ENCODE results near the gene ADSS2.

The ADSS2 gene

GRCh38 chr1:244414543-244414942 is 37.2 kb downstream of the ADSS2 start:
- Histone ChIP-seq H3K27ac (ENCODE audit: low read depth, low read length) (no peak overlapping the region), H3K4me1 (ENCODE audit: insufficient read depth, low read length) (no peaks in the 10 kb centered on the region), H3K9ac (ENCODE audit: low read length) (no peak overlapping the region), H3K36me3 (ENCODE audit: insufficient read depth, low read length) (peaks cover 65% of the 10 kb centered on the region), H3K9me3 (ENCODE audit: low read length) (no peaks in the 10 kb centered on the region), H3K27me3 (ENCODE audit: control insufficient read depth in 1 of 2, insufficient read depth in 2 of 2, low read length in 2 of 2) (no peaks in the 10 kb centered on the region), H3K4me3 (ENCODE audit: low read depth in 1 of 2, low read length in 2 of 2) (no peak overlapping the region)

GRCh38 chr1:244413736-244414135 is 38.0 kb downstream of the ADSS2 start:
- Histone ChIP-seq H3K9me3 (ENCODE audit: low read length) (no peaks in the 10 kb centered on the region), H3K4me1 (ENCODE audit: insufficient read depth, low read length) (no peaks in the 10 kb centered on the region), H3K4me3 (ENCODE audit: low read depth in 1 of 2, low read length in 2 of 2) (no peak overlapping the region), H3K27ac (ENCODE audit: low read depth, low read length) (no peak overlapping the region), H3K9ac (ENCODE audit: low read length) (no peak overlapping the region), H3K36me3 (ENCODE audit: insufficient read depth, low read length) (peaks cover 62% of the 10 kb centered on the region), H3K27me3 (ENCODE audit: control insufficient read depth in 1 of 2, insufficient read depth in 2 of 2, low read length in 2 of 2) (no peaks in the 10 kb centered on the region)

- Histone ChIP-seq H3K4me3 (ENCODE audit: low read depth in 1 of 2, low read length in 2 of 2) (no peak overlapping the region), H3K4me1 (ENCODE audit: insufficient read depth, low read length) (no peaks in the 10 kb centered on the region), H3K27ac (ENCODE audit: low read depth, low read length) (no peak overlapping the region), H3K9me3 (ENCODE audit: low read length) (no peaks in the 10 kb centered on the region), H3K36me3 (ENCODE audit: insufficient read depth, low read length) (peaks cover 51% of the 10 kb centered on the region), H3K27me3 (ENCODE audit: control insufficient read depth in 1 of 2, insufficient read depth in 2 of 2, low read length in 2 of 2) (no peaks in the 10 kb centered on the region), H3K9ac (ENCODE audit: low read length) (no peak overlapping the region)
These were observed 39.5 kb downstream of the ADSS2 start for GRCh38 chr1:244412176-244412575.

DNA sequence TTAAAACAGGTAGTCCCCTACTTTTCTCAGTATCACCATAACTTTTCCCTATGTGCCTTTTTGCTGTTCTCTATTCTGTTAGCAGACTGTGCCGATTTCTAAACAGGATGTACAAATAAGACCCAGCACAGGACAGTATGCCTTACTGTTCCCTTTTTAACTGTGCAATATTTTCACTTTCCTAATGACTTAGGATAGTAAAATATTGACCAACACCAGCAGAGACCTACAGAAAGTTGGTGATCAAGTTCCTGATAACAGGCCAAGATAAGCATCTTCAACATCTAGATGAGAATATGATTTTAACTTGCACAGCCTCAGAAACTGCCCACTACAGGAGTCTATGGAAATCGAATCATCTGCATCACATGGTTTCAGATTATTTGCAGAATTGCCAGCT is 42.0 kb downstream of the ADSS2 start:
- Histone ChIP-seq H3K36me3 (ENCODE audit: insufficient read depth, low read length) (peaks cover 40% of the 10 kb centered on the region), H3K27ac (ENCODE audit: low read depth, low read length) (no peak overlapping the region)

DNA sequence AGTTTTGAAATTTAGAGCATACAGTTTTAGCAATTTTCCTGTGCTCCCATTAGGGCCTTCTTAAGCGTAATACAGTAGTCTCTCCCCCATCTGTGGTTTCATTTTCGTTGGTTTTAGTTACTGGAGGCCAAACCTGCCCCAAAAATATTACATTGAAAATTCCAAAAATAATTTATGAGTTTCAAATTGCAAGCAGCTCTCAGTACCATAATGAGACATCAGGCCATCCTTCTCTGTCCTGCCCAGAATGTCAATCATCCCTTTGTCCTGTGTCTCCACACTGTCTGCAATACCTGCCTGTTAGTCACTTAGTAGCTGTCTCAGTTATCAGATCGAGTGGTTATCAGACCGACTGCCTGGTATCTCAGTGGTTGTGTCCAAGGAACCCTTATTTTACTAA is 45.4 kb downstream of the ADSS2 start:
- Histone ChIP-seq H3K27me3 (ENCODE audit: control insufficient read depth in 1 of 2, insufficient read depth in 2 of 2, low read length in 2 of 2) (no peaks in the 10 kb centered on the region), H3K9me3 (ENCODE audit: low read length) (peaks cover 7% of the 10 kb centered on the region), H3K9ac (ENCODE audit: low read length) (no peak overlapping the region), H3K4me1 (ENCODE audit: insufficient read depth, low read length) (no peaks in the 10 kb centered on the region), H3K4me3 (ENCODE audit: low read depth in 1 of 2, low read length in 2 of 2) (no peak overlapping the region), H3K27ac (ENCODE audit: low read depth, low read length) (no peak overlapping the region), H3K36me3 (ENCODE audit: insufficient read depth, low read length) (peaks cover 19% of the 10 kb centered on the region)

More for the DNA sequence above, 42.0 kb downstream of the ADSS2 start:
- Histone ChIP-seq H3K27me3 (ENCODE audit: control insufficient read depth in 1 of 2, insufficient read depth in 2 of 2, low read length in 2 of 2) (no peaks in the 10 kb centered on the region), H3K4me3 (ENCODE audit: low read depth in 1 of 2, low read length in 2 of 2) (no peak overlapping the region), H3K9ac (ENCODE audit: low read length) (no peak overlapping the region), H3K4me1 (ENCODE audit: insufficient read depth, low read length) (no peaks in the 10 kb centered on the region), H3K9me3 (ENCODE audit: low read length) (no peaks in the 10 kb centered on the region)

DNA sequence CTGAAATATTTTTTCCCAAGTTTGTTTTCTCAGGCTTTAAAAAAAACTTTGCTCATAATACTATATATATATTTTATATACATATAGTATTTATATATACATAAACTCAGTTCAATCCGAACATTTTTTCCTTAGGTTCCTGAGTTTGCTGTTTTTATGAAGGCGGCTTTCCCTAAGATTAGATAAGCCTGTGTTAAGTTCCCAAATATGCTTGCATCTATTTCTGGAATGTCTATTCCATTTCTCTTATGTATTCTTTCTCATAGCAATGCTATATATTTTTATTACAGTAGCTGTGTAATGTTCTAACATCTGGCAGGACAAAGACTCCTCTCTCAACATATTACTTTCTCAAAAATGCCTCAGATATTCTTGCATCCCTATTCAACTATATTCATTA is 45.9 kb downstream of the ADSS2 start:
- Histone ChIP-seq H3K9ac (ENCODE audit: low read length) (no peak overlapping the region), H3K4me3 (ENCODE audit: low read depth in 1 of 2, low read length in 2 of 2) (no peak overlapping the region), H3K27ac (ENCODE audit: low read depth, low read length) (no peak overlapping the region), H3K27me3 (ENCODE audit: control insufficient read depth in 1 of 2, insufficient read depth in 2 of 2, low read length in 2 of 2) (no peaks in the 10 kb centered on the region), H3K4me1 (ENCODE audit: insufficient read depth, low read length) (no peaks in the 10 kb centered on the region), H3K9me3 (ENCODE audit: low read length) (peaks cover 10% of the 10 kb centered on the region), H3K36me3 (ENCODE audit: insufficient read depth, low read length) (peaks cover 15% of the 10 kb centered on the region)

DNA sequence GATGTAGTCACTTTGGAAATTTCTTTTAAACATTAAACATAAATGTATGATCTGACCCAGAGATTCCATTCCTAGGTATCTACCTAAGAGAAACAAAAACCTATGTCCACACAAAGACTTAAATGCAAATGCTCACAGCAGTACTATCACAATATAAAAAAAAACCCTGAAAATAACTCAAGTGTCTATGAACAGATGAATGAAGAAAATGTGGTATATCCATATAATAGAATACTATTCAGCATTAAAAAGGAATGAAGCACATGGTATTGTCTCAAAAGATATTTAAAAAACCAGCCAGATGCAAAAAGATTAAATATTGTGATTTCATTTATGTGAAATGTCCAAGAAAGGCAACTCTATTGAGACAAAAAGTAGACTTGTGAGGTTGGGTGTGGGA is 48.3 kb downstream of the ADSS2 start:
- Histone ChIP-seq H3K27ac (ENCODE audit: low read depth, low read length) (no peak overlapping the region), H3K36me3 (ENCODE audit: insufficient read depth, low read length) (peaks cover 15% of the 10 kb centered on the region), H3K27me3 (ENCODE audit: control insufficient read depth in 1 of 2, insufficient read depth in 2 of 2, low read length in 2 of 2) (no peaks in the 10 kb centered on the region), H3K9me3 (ENCODE audit: low read length) (peaks cover 10% of the 10 kb centered on the region), H3K9ac (ENCODE audit: low read length) (no peak overlapping the region), H3K4me3 (ENCODE audit: low read depth in 1 of 2, low read length in 2 of 2) (no peak overlapping the region), H3K4me1 (ENCODE audit: insufficient read depth, low read length) (no peaks in the 10 kb centered on the region)

DNA sequence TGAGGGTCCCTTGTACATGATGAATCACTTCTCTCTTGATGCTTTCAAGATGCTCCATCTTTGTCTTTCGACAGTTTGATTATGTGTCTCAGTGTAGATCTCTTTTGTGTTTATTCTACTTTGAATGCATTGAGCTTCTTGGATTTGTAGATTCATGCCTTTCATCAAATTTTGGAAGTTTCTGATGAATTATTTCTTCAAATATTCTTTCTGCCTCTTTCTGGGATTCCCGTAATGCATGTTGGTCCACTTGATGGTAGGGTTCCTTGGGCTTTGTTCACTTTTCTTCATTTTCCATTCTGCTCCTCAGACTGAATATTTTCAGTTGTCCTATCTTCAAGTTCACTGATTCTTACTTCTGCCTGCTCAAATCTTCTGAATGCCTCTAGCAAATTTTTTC is 50.7 kb downstream of the ADSS2 start:
- peaks cover 12% of the 10 kb centered on the region for H3K36me3 ChIP-seq (ENCODE audit: insufficient read depth, low read length)
- H3K9me3 ChIP-seq (ENCODE audit: low read length), result peaks cover 10% of the 10 kb centered on the region
- no peak overlapping the region for H3K9ac ChIP-seq (ENCODE audit: low read length)
- H3K27ac ChIP-seq (ENCODE audit: low read depth, low read length), result no peak overlapping the region
- no peaks in the 10 kb centered on the region for H3K27me3 ChIP-seq (ENCODE audit: control insufficient read depth in 1 of 2, insufficient read depth in 2 of 2, low read length in 2 of 2)
- no peak overlapping the region for H3K4me3 ChIP-seq (ENCODE audit: low read depth in 1 of 2, low read length in 2 of 2)
- no peaks in the 10 kb centered on the region for H3K4me1 ChIP-seq (ENCODE audit: insufficient read depth, low read length)

DNA sequence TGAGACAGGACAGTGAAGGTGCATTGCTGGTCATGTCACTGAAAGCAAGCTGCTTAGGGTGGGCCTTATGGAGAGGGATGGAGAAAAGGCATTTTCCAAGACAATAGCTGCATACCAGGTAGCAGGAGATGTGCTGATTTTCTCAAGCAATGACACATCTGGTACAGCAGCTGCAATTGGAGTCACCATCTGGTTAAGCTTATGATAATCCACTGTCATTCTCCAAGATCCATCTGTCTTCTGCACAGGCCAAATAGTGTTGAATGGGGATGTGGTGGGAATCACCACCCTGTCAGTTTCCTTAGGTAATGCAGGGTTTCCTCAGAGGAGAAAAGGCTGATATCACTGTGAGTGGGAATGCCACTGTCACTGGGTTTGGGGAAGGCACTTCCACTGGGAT is 54.6 kb downstream of the ADSS2 start:
- Histone ChIP-seq H3K9ac (ENCODE audit: low read length) (no peak overlapping the region), H3K27ac (ENCODE audit: low read depth, low read length) (no peak overlapping the region), H3K27me3 (ENCODE audit: control insufficient read depth in 1 of 2, insufficient read depth in 2 of 2, low read length in 2 of 2) (no peaks in the 10 kb centered on the region), H3K9me3 (ENCODE audit: low read length) (peaks cover 10% of the 10 kb centered on the region), H3K36me3 (ENCODE audit: insufficient read depth, low read length) (peaks cover 5% of the 10 kb centered on the region), H3K4me1 (ENCODE audit: insufficient read depth, low read length) (no peaks in the 10 kb centered on the region), H3K4me3 (ENCODE audit: low read depth in 1 of 2, low read length in 2 of 2) (no peak overlapping the region)

- H3K27ac ChIP-seq (ENCODE audit: low read depth, low read length), result no peak overlapping the region
- H3K9ac ChIP-seq (ENCODE audit: low read length), result no peak overlapping the region
- no peaks in the 10 kb centered on the region for H3K9me3 ChIP-seq (ENCODE audit: low read length)
- no peak overlapping the region for H3K4me3 ChIP-seq (ENCODE audit: low read depth in 1 of 2, low read length in 2 of 2)
- no peaks in the 10 kb centered on the region for H3K36me3 ChIP-seq (ENCODE audit: insufficient read depth, low read length)
- H3K4me1 ChIP-seq (ENCODE audit: insufficient read depth, low read length), result no peaks in the 10 kb centered on the region
- no peaks in the 10 kb centered on the region for H3K27me3 ChIP-seq (ENCODE audit: control insufficient read depth in 1 of 2, insufficient read depth in 2 of 2, low read length in 2 of 2)
These were observed 55.7 kb downstream of the ADSS2 start for GRCh38 chr1:244395965-244396364.

GRCh38 chr1:244394826-244395765 is 56.6 kb downstream of the ADSS2 start:
- H3K27ac ChIP-seq (ENCODE audit: low read depth, low read length), result no peak overlapping the region
- no peak overlapping the region for H3K9ac ChIP-seq (ENCODE audit: low read length)
- H3K9me3 ChIP-seq (ENCODE audit: low read length), result no peaks in the 10 kb centered on the region
- no peaks in the 10 kb centered on the region for H3K4me1 ChIP-seq (ENCODE audit: insufficient read depth, low read length)
- no peaks in the 10 kb centered on the region for H3K36me3 ChIP-seq (ENCODE audit: insufficient read depth, low read length)
- H3K4me3 ChIP-seq (ENCODE audit: low read depth in 1 of 2, low read length in 2 of 2), result no peak overlapping the region
- H3K27me3 ChIP-seq (ENCODE audit: control insufficient read depth in 1 of 2, insufficient read depth in 2 of 2, low read length in 2 of 2), result no peaks in the 10 kb centered on the region

GRCh38 chr1:244394346-244394745 is 57.4 kb downstream of the ADSS2 start:
- Histone ChIP-seq H3K27me3 (ENCODE audit: control insufficient read depth in 1 of 2, insufficient read depth in 2 of 2, low read length in 2 of 2) (no peaks in the 10 kb centered on the region), H3K9ac (ENCODE audit: low read length) (no peak overlapping the region), H3K36me3 (ENCODE audit: insufficient read depth, low read length) (no peaks in the 10 kb centered on the region), H3K4me3 (ENCODE audit: low read depth in 1 of 2, low read length in 2 of 2) (no peak overlapping the region), H3K27ac (ENCODE audit: low read depth, low read length) (no peak overlapping the region), H3K9me3 (ENCODE audit: low read length) (no peaks in the 10 kb centered on the region), H3K4me1 (ENCODE audit: insufficient read depth, low read length) (no peaks in the 10 kb centered on the region)

Measured in muscle layer of colon (tissue), 2 donors.